Liver (tissue), 3 donors: ENCODE measurements around the gene GIPC1.

Experiments used
- EGR1 ChIP-seq, 2 donors: IDR thresholded peaks; 2 replicates each; pipeline ENCODE4 v1.6.1; 2016 to 2018; ENCODE audit warnings: antibody characterized with exemption in 2 of 2, low read depth in 2 of 2
- FOXA1 ChIP-seq: IDR thresholded peaks from 2 replicates; pipeline ENCODE4 v1.6.1; 2016; ENCODE audit warnings: antibody characterized with exemption
- JUND ChIP-seq, 2 donors: IDR thresholded peaks; 2 replicates each; pipeline ENCODE4 v1.6.1; 2016; ENCODE audit warnings: antibody characterized with exemption in 2 of 2
- RAD21 ChIP-seq, 2 donors: IDR thresholded peaks; 2 replicates each; pipeline ENCODE4 v1.6.1; 2016; ENCODE audit warnings: antibody characterized with exemption in 2 of 2, mild to moderate bottlenecking in 2 of 2
- RXRA ChIP-seq, 2 donors: IDR thresholded peaks; 2 replicates each; pipeline ENCODE4 v1.6.1; 2017 to 2018; ENCODE audit warnings: antibody characterized with exemption in 2 of 2, mild to moderate bottlenecking in 1 of 2
- TAF1 ChIP-seq: conservative IDR thresholded peaks from 2 replicates; pipeline ENCODE4 v1.6.1; 2016; ENCODE audit warnings: antibody characterized with exemption, mild to moderate bottlenecking
- TF ChIP-seq, protein P1 (sequence below): IDR thresholded peaks from 2 replicates; pipeline ENCODE4 v1.6.1; 2016; ENCODE audit warnings: antibody characterized with exemption, mild to moderate bottlenecking
- TF ChIP-seq, protein P2 (sequence below): fragments of 150-350 bp; IDR thresholded peaks from 2 replicates; pipeline ENCODE4 v1.5.1; 2017; ENCODE audit warnings: improper control_type of control experiment, low read depth, low read length; ENCODE audit not compliant: missing input control
- TF ChIP-seq, protein P3 (sequence below): IDR thresholded peaks from 2 replicates; pipeline ENCODE4 v1.6.1; 2016; ENCODE audit warnings: antibody characterized with exemption
- TF ChIP-seq, protein P4 (sequence below): IDR thresholded peaks from 2 replicates; pipeline ENCODE4 v1.6.1; 2016; ENCODE audit warnings: antibody characterized with exemption
- TF ChIP-seq, protein P5 (sequence below): IDR thresholded peaks from 2 replicates; pipeline ENCODE4 v1.6.1; 2016; ENCODE audit warnings: antibody characterized with exemption
- donor health status: healthy.
- donor health status: healthy.

DNA sequence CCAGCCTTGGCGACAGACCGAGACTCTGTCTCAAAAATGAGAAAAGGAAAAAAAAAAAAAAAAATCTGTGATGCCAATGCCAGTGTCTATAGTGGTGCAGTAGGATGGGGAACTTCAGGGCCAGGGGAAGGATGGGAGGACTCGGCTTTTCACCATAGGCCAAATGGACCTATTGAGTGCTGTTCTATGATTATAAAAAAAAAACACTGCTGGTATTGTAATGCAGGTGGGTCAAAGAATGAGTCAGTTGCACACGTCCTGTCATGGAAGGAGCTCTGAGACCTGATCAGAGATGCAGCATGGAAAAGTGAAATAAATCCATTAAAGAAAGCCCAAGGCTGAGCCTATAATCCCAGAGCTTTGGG, 15.3 kb upstream of the GIPC1 start:
- TF ChIP-seq, protein P1, sequence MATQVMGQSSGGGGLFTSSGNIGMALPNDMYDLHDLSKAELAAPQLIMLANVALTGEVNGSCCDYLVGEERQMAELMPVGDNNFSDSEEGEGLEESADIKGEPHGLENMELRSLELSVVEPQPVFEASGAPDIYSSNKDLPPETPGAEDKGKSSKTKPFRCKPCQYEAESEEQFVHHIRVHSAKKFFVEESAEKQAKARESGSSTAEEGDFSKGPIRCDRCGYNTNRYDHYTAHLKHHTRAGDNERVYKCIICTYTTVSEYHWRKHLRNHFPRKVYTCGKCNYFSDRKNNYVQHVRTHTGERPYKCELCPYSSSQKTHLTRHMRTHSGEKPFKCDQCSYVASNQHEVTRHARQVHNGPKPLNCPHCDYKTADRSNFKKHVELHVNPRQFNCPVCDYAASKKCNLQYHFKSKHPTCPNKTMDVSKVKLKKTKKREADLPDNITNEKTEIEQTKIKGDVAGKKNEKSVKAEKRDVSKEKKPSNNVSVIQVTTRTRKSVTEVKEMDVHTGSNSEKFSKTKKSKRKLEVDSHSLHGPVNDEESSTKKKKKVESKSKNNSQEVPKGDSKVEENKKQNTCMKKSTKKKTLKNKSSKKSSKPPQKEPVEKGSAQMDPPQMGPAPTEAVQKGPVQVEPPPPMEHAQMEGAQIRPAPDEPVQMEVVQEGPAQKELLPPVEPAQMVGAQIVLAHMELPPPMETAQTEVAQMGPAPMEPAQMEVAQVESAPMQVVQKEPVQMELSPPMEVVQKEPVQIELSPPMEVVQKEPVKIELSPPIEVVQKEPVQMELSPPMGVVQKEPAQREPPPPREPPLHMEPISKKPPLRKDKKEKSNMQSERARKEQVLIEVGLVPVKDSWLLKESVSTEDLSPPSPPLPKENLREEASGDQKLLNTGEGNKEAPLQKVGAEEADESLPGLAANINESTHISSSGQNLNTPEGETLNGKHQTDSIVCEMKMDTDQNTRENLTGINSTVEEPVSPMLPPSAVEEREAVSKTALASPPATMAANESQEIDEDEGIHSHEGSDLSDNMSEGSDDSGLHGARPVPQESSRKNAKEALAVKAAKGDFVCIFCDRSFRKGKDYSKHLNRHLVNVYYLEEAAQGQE = no peak
- TF ChIP-seq, protein P2, sequence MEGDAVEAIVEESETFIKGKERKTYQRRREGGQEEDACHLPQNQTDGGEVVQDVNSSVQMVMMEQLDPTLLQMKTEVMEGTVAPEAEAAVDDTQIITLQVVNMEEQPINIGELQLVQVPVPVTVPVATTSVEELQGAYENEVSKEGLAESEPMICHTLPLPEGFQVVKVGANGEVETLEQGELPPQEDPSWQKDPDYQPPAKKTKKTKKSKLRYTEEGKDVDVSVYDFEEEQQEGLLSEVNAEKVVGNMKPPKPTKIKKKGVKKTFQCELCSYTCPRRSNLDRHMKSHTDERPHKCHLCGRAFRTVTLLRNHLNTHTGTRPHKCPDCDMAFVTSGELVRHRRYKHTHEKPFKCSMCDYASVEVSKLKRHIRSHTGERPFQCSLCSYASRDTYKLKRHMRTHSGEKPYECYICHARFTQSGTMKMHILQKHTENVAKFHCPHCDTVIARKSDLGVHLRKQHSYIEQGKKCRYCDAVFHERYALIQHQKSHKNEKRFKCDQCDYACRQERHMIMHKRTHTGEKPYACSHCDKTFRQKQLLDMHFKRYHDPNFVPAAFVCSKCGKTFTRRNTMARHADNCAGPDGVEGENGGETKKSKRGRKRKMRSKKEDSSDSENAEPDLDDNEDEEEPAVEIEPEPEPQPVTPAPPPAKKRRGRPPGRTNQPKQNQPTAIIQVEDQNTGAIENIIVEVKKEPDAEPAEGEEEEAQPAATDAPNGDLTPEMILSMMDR = no peak
- TF ChIP-seq RXRA (IDR thresholded peaks at IDR 0.05) (no peak), JUND (IDR thresholded peaks at IDR 0.05) (no peak), TAF1 (no peak), RAD21 (IDR thresholded peaks at IDR 0.05) (no peak), EGR1 (IDR thresholded peaks at IDR 0.05; ENCODE audit: low read depth in 2 of 2) (no peak), FOXA1 (no peak)
- TF ChIP-seq, protein P3, sequence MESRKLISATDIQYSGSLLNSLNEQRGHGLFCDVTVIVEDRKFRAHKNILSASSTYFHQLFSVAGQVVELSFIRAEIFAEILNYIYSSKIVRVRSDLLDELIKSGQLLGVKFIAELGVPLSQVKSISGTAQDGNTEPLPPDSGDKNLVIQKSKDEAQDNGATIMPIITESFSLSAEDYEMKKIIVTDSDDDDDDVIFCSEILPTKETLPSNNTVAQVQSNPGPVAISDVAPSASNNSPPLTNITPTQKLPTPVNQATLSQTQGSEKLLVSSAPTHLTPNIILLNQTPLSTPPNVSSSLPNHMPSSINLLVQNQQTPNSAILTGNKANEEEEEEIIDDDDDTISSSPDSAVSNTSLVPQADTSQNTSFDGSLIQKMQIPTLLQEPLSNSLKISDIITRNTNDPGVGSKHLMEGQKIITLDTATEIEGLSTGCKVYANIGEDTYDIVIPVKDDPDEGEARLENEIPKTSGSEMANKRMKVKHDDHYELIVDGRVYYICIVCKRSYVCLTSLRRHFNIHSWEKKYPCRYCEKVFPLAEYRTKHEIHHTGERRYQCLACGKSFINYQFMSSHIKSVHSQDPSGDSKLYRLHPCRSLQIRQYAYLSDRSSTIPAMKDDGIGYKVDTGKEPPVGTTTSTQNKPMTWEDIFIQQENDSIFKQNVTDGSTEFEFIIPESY = no peak
- TF ChIP-seq, protein P4, sequence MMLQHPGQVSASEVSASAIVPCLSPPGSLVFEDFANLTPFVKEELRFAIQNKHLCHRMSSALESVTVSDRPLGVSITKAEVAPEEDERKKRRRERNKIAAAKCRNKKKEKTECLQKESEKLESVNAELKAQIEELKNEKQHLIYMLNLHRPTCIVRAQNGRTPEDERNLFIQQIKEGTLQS = no peak
- TF ChIP-seq, protein P5, sequence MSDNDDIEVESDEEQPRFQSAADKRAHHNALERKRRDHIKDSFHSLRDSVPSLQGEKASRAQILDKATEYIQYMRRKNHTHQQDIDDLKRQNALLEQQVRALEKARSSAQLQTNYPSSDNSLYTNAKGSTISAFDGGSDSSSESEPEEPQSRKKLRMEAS = no peak
